H1 (cell line): ENCODE data around the gene MRTFA. TPM values are rescaled to one million over a fixed set of nuclear protein-coding genes. Genes with fewer than 3 reads are reported as not detected.

Experiments
- CTCF ChIA-PET: fragments of 300-600 bp; sonication (Branson Sonifier 250); formaldehyde crosslinking; loops from one replicate; lab custom pipeline; 2021; ENCODE audit not compliant: partially characterized antibody; lab: Charles Lee
- POLR2A ChIA-PET: fragments of 300-600 bp; sonication (Branson Sonifier 250); formaldehyde crosslinking; loops from one replicate; lab custom pipeline; 2021; ENCODE audit warnings: inconsistent platforms; ENCODE audit not compliant: partially characterized antibody; lab: Charles Lee
- DNase-seq, 2 experiments: peaks; one replicate each; pipeline versions ENCODE4 v3.0.0 to v3.0.0-alpha.2; 2010 to 2022; ENCODE audit warnings: low spot score in 2 of 2, low read depth in 1 of 2, mixed read lengths in 1 of 2
- FAIRE-seq: peaks from 2 replicates; lab custom pipeline; 2011; peaks lifted over from hg19 to GRCh38; lab: Jason Lieb, UNC
- H2AFZ ChIP-seq: 2 replicates; pipeline ENCODE4 v1.8.1; 2012; ENCODE audit warnings: low read length, inconsistent platforms
- H2AK5ac ChIP-seq: 2 replicates; pipeline ENCODE4 v1.6.1; 2013; ENCODE audit warnings: low read depth, low read length
- H2BK120ac ChIP-seq: replicated peaks from 2 replicates; pipeline ENCODE3; 2013; ENCODE audit warnings: low read depth, low read length, inconsistent platforms
- H2BK12ac ChIP-seq: 2 replicates; pipeline ENCODE4 v1.6.1; 2013; ENCODE audit warnings: low read depth, low read length
- H2BK15ac ChIP-seq: 2 replicates; pipeline ENCODE4 v1.6.1; 2013; ENCODE audit warnings: low read length
- H2BK20ac ChIP-seq: 2 replicates; pipeline ENCODE4 v1.6.1; 2013; ENCODE audit warnings: low read length
- H2BK5ac ChIP-seq: 2 replicates; pipeline ENCODE4 v1.6.1; 2013; ENCODE audit warnings: low read depth, low read length
- H3K14ac ChIP-seq: 2 replicates; pipeline ENCODE4 v1.6.1; 2013; ENCODE audit warnings: inconsistent platforms; ENCODE audit not compliant: insufficient read length
- H3K18ac ChIP-seq: 2 replicates; pipeline ENCODE4 v1.6.1; 2013; ENCODE audit warnings: low read length; ENCODE audit errors: extremely low read depth
- H3K23ac ChIP-seq: 2 replicates; pipeline ENCODE4 v1.6.1; 2013; ENCODE audit warnings: inconsistent platforms; ENCODE audit not compliant: insufficient read length
- H3K23me2 ChIP-seq: 2 replicates; pipeline ENCODE4 v1.6.1; 2013; ENCODE audit warnings: low read depth, low read length
- H3K27ac ChIP-seq: 2 replicates; pipeline ENCODE4 v1.6.1; 2011; ENCODE audit warnings: low read depth, low read length, inconsistent platforms
- H3K27me3 ChIP-seq, 4 experiments: replicated peaks in 1 of 4; 1 replicate in 1 of 4; 2 replicates in 3 of 4; pipeline versions ENCODE4 v1.6.1 to v1.8.1; 2011 to 2013; ENCODE audit warnings: low read length in 3 of 4, mild to moderate bottlenecking in 3 of 4, inconsistent platforms in 2 of 4, mixed read lengths in 2 of 4, moderate library complexity in 1 of 4; ENCODE audit not compliant: control insufficient read depth in 3 of 4, insufficient read depth in 3 of 4; ENCODE audit errors: extremely low read depth in 1 of 4
- H3K36me3 ChIP-seq, 4 experiments: 2 replicates each; pipeline versions ENCODE4 v1.6.1 to v1.8.1; 2011 to 2013; ENCODE audit warnings: mild to moderate bottlenecking in 4 of 4, low read length in 3 of 4, moderate library complexity in 2 of 4, control low read depth in 1 of 4, inconsistent platforms in 1 of 4; ENCODE audit not compliant: insufficient read depth in 4 of 4, control insufficient read depth in 2 of 4
- H3K4ac ChIP-seq: replicated peaks from 2 replicates; pipeline ENCODE3; 2013; ENCODE audit warnings: low read length, low read depth, mixed read lengths, inconsistent platforms; ENCODE audit not compliant: insufficient read length
- H3K4me1 ChIP-seq, 4 experiments: replicated peaks in 1 of 4; 1 replicate in 1 of 4; 2 replicates in 3 of 4; pipeline versions ENCODE4 v1.6.1 to v1.8.1; 2011 to 2013; ENCODE audit warnings: low read length in 3 of 4, inconsistent platforms in 2 of 4, mixed read lengths in 1 of 4; ENCODE audit not compliant: insufficient read depth in 4 of 4, control insufficient read depth in 3 of 4
- H3K4me2 ChIP-seq, 2 experiments: 2 replicates each; pipeline versions ENCODE4 v1.6.1 to v1.8.1; 2011 to 2013; ENCODE audit warnings: low read depth in 2 of 2, low read length in 2 of 2, control low read depth in 1 of 2, inconsistent platforms in 1 of 2, mild to moderate bottlenecking in 1 of 2; ENCODE audit not compliant: insufficient read depth in 1 of 2
- H3K4me3 ChIP-seq, 4 experiments: fragments of 200-600, 300-600 bp in 1 of 4; sonication (generic), shearing (Covaris generic), sonication (Bioruptor Twin) in 1 of 4; 2 replicates each; pipeline versions ENCODE4 v1.5.1 to v1.8.1; 2011 to 2016; ENCODE audit warnings: low read length in 4 of 4, low read depth in 3 of 4, control low read depth in 2 of 4, inconsistent platforms in 2 of 4, mild to moderate bottlenecking in 2 of 4, mixed read lengths in 1 of 4, moderate library complexity in 1 of 4; ENCODE audit not compliant: insufficient read depth in 2 of 4; ENCODE audit errors: extremely low read depth in 1 of 4
- H3K56ac ChIP-seq: replicated peaks from 2 replicates; pipeline ENCODE3; 2013; ENCODE audit warnings: low read depth, mild to moderate bottlenecking, mixed read lengths, low read length, inconsistent platforms; ENCODE audit not compliant: insufficient read length
- H3K79me1 ChIP-seq: 2 replicates; pipeline ENCODE4 v1.6.1; 2013; ENCODE audit warnings: low read depth, low read length, control low read depth
- H3K79me2 ChIP-seq, 2 experiments: 2 replicates each; pipeline versions ENCODE4 v1.6.1 to v1.8.1; 2012 to 2013; ENCODE audit warnings: low read length in 2 of 2, mild to moderate bottlenecking in 2 of 2, inconsistent platforms in 1 of 2; ENCODE audit not compliant: insufficient read depth in 2 of 2, control insufficient read depth in 1 of 2
- H3K9ac ChIP-seq, 4 experiments: replicated peaks in 1 of 4; 1 replicate in 1 of 4; 2 replicates in 3 of 4; pipeline versions ENCODE4 v1.6.1 to v1.8.1; 2011 to 2013; ENCODE audit warnings: low read depth in 3 of 4, low read length in 3 of 4, control low read depth in 2 of 4, mild to moderate bottlenecking in 2 of 4, moderate library complexity in 2 of 4, inconsistent platforms in 1 of 4; ENCODE audit errors: extremely low read depth in 1 of 4
- H3K9me3 ChIP-seq, 2 experiments: 2 replicates each; pipeline versions ENCODE4 v1.6.1 to v1.8.1; 2012 to 2013; ENCODE audit warnings: mild to moderate bottlenecking in 2 of 2, moderate library complexity in 2 of 2, control low read depth in 1 of 2, inconsistent platforms in 1 of 2, low read depth in 1 of 2, low read length in 1 of 2, mixed read lengths in 1 of 2; ENCODE audit not compliant: insufficient read depth in 2 of 2
- H4K20me1 ChIP-seq, 2 experiments: replicated peaks in 1 of 2; 2 replicates each; pipeline versions ENCODE3 to v1.8.1; 2011 to 2013; ENCODE audit warnings: inconsistent platforms in 2 of 2, low read length in 2 of 2, mild to moderate bottlenecking in 1 of 2; ENCODE audit not compliant: insufficient read depth in 2 of 2, control insufficient read depth in 1 of 2
- H4K5ac ChIP-seq: 2 replicates; pipeline ENCODE4 v1.6.1; 2013; ENCODE audit warnings: low read length, low read depth, mixed read lengths, inconsistent platforms; ENCODE audit not compliant: insufficient read length
- H4K8ac ChIP-seq: 2 replicates; pipeline ENCODE4 v1.8.0; 2013; ENCODE audit warnings: mild to moderate bottlenecking, moderate library complexity, low read length, inconsistent platforms; ENCODE audit not compliant: insufficient read depth; ENCODE audit errors: extremely low read depth
- H4K91ac ChIP-seq: replicated peaks from 2 replicates; pipeline ENCODE3; 2013; ENCODE audit warnings: low read length, mixed read lengths, inconsistent platforms; ENCODE audit not compliant: insufficient read length
- BCL11A ChIP-seq, 2 experiments: IDR thresholded peaks; one replicate each; pipeline ENCODE4 v1.6.1; 2011; ENCODE audit warnings: low read depth in 2 of 2, low read length in 2 of 2, mild to moderate bottlenecking in 2 of 2
- CHD1 ChIP-seq: IDR thresholded peaks from 2 replicates; pipeline ENCODE4 v1.6.1; 2012; ENCODE audit warnings: low read depth, low read length, improper control_type of control experiment
- YY1 ChIP-seq: IDR thresholded peaks from 2 replicates; pipeline ENCODE4 v1.6.1; 2011; ENCODE audit warnings: low read depth, mild to moderate bottlenecking, low read length
- WGBS, 2 experiments: shearing (Covaris generic) in 1 of 2; methylation state at CpG; one replicate each; pipeline versions ENCODE4 v1.1.6 to v1.1.7; 2013 to 2015; ENCODE audit warnings: low lambda C conversion rate in 2 of 2, mixed read lengths in 2 of 2, inconsistent platforms in 1 of 2, low coverage in 1 of 2, missing lambda C conversion rate in 1 of 2; ENCODE audit not compliant: insufficient replicate concordance in 2 of 2, insufficient coverage in 1 of 2, insufficient read length in 1 of 2; ENCODE audit errors: extremely low coverage in 1 of 2, missing lambda C conversion rate in 1 of 2; 5-methylcytosine and 5-hydroxymethylcytosine counted together
- polyA plus RNA-seq, 7 experiments: library from polyadenylated mRNA; depleted of rRNA in 3 of 7; stranded (reverse) in 5 of 7; unstranded in 2 of 7; fragments of >200 nt in 5 of 7; fragments of 200-250 nt in 2 of 7; gene quantifications; 1 replicate in 5 of 7; 2 replicates in 1 of 7; 4 replicates in 1 of 7; pipeline versions ENCODE4 v1.2.1 to v1.2.3, GENCODE V29; 2011 to 2013; ENCODE audit warnings: missing spikeins in 2 of 7, mixed read lengths in 2 of 7
- total RNA-seq: library from RNA; stranded (reverse); fragmentation: NEBNext Ultra II Directional; extraction: Animal tissue kit (Norgen Biotek cat#: 25700); gene quantifications from 2 replicates; pipeline ENCODE4 v1.2.1, GENCODE V29; 2021

The MRTFA gene
- total and polyA plus RNA-seq, 2 of the 8 experiments (the other 6 are each of a cell fraction or from before 2014, with no cell fraction given): 5.4 to 37.9 TPM

- H3K27ac ChIP-seq: no peak overlapping the region
- no peak overlapping the region for H3K56ac ChIP-seq
- H3K18ac ChIP-seq: no peak overlapping the region
- H3K9ac ChIP-seq: no peak overlapping the region
- H3K14ac ChIP-seq: no peak overlapping the region
- H2BK5ac ChIP-seq: no peak overlapping the region
- no peak overlapping the region for H4K8ac ChIP-seq
- H3K36me3 ChIP-seq: peaks cover 73 to 100% (median 88%) of the 10 kb centered on the region in 4 experiments
- H3K79me2 ChIP-seq: no peaks in the 10 kb centered on the region
- ChIA-PET CTCF (interaction anchor here (1.6 kb wide), 1 partner anchor 15 kb away, joined by 5 read pairs; no protein-coding TSS in a partner anchor), POLR2A (interaction anchor here (0.7 to 2.2 kb wide), 4 partner anchors 10 to 38 kb away, joined by 3 to 5 read pairs (median 3); partner anchors contain the start of gene ADSL)
- H3K27me3 ChIP-seq: no peaks in the 10 kb centered on the region
- no peak overlapping the region for H2BK20ac ChIP-seq
- WGBS, 2 experiments: 96% methylated on average over 3 of the region's 3 CpGs; no CpG with 5 or more reads in 1 of the 2 experiments
- H4K20me1 ChIP-seq: peaks cover 3 to 8% of the 10 kb centered on the region in 2 experiments
- no peak overlapping the region for H2BK15ac ChIP-seq
- H3K4me1 ChIP-seq: no peaks in the 10 kb centered on the region
- TF ChIP-seq CHD1: no peak
- TF ChIP-seq BCL11A (IDR thresholded peaks at IDR 0.05; ENCODE audit: low read depth in 2 of 2, low read length in 2 of 2): no peak
- TF ChIP-seq YY1: no peak
- no peaks in the 10 kb centered on the region for H3K23me2 ChIP-seq
- H4K5ac ChIP-seq: no peak overlapping the region
- no peaks in the 10 kb centered on the region; a peak in 1 of 4 replicates for H3K9me3 ChIP-seq
- H2BK12ac ChIP-seq: no peak overlapping the region
- no peak overlapping the region for H2BK120ac ChIP-seq
- no peak overlapping the region for H2AK5ac ChIP-seq
- H3K23ac ChIP-seq: no peak overlapping the region
- no peak overlapping the region for H3K4me3 ChIP-seq
- H2AFZ ChIP-seq: no peak overlapping the region
- no peak overlapping the region for H3K4ac ChIP-seq
- no peak overlapping the region for H4K91ac ChIP-seq
- no peak for DNase-seq
- FAIRE-seq: no peak
- no peak overlapping the region for H3K4me2 ChIP-seq
- H3K79me1 ChIP-seq: 0 out of 2 replicates have a peak, but pooled peaks cover 2% of the 10 kb centered on the region
These were observed 273.5 kb downstream of the MRTFA start for GRCh38 chr22:40363059-40363458.
